KBM-7 (cell line): Measurements from ENCODE around the gene GARRE1.

ENCODE experiments used
- DNase-seq: peaks from one replicate; pipeline ENCODE4 v3.0.0-alpha.2; 2015
- in situ Hi-C: fragments of 300-500 bp; cut with MboI; formaldehyde crosslinking; loops from 2 replicates; pipeline ENCODE4 v1.14.3; 2020; ENCODE audit warnings: low sequenced_read_pairs, low pct_unique_long_range_greater_than_20kb, mixed read lengths

Gene GARRE1

GRCh38 chr19:34282611-34283519, 28.5 kb downstream of the GARRE1 start:
- in situ Hi-C loops = no loop called here
- DNase-seq = no peak

- in situ Hi-C loops = no loop called here
- DNase-seq = no peak
Observed at GRCh38 chr19:34284505-34284904, 30.2 kb downstream of the GARRE1 start.

GRCh38 chr19:34287662-34288140, 33.3 kb downstream of the GARRE1 start:
- in situ Hi-C loops = no loop called here
- no peak for DNase-seq

GRCh38 chr19:34288381-34288780, 34.0 kb downstream of the GARRE1 start:
- no peak for DNase-seq
- in situ Hi-C loops = no loop called here

DNA sequence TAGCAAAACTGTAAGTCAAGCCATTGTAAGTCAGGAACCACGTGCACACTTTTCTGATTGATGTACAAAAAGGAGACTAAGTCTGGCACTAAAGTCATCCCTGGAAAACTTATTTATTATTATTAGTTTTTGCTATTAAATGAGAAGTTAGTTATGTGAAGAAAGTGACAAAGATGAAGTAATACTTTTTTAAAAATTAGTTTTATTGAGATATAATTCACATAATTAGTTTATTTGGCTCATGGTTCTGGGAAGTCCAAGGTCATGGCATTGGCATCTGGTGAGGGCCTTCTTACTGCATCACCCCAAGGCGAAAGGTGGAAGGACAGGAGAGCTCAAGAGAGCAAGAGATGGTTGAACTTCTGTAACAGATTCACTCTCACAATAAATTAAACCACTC, 36.9 kb downstream of the GARRE1 start:
- DNase-seq = no peak
- in situ Hi-C loops = no loop called here

- no peak for DNase-seq
- in situ Hi-C loops = no loop called here
Observed at GRCh38 chr19:34295103-34295502, 40.7 kb downstream of the GARRE1 start.

GRCh38 chr19:34298891-34299520, 44.7 kb downstream of the GARRE1 start:
- in situ Hi-C loops = no loop called here

GRCh38 chr19:34299576-34299975, 45.2 kb downstream of the GARRE1 start:
- in situ Hi-C loops = no loop called here
- DNase-seq = no peak

More at GRCh38 chr19:34298891-34299520, 44.7 kb downstream of the GARRE1 start:
- DNase-seq = no peak

GRCh38 chr19:34300380-34300779, 46.0 kb downstream of the GARRE1 start:
- in situ Hi-C loops = no loop called here
- DNase-seq = no peak

- in situ Hi-C loops = no loop called here
- no peak for DNase-seq
Observed at GRCh38 chr19:34300962-34301361, 46.6 kb downstream of the GARRE1 start.
